Measurements from ENCODE around the gene ADAMTSL2.

GRCh38 chr9:133507246-133507965, 27.1 kb upstream of the ADAMTSL2 start:
- TF ChIP-seq CTCF (IDR thresholded peaks at IDR 0.05) = no peak
- TF ChIP-seq POLR2A (IDR thresholded peaks at IDR 0.05) = no peak
- no peak for TF ChIP-seq POLR2AphosphoS5 (IDR thresholded peaks at IDR 0.05; ENCODE audit: insufficient read depth in 1 of 2, low read depth in 1 of 2)

Measured in vagina (tissue), 2 donors.